ENCODE data around the gene CA9.
"Not testable (repeated sequence)": the region's sequence is repeated elsewhere in the genome, so short reads cannot be mapped to it uniquely, and the experiment has no call there.

The CA9 gene

DNA sequence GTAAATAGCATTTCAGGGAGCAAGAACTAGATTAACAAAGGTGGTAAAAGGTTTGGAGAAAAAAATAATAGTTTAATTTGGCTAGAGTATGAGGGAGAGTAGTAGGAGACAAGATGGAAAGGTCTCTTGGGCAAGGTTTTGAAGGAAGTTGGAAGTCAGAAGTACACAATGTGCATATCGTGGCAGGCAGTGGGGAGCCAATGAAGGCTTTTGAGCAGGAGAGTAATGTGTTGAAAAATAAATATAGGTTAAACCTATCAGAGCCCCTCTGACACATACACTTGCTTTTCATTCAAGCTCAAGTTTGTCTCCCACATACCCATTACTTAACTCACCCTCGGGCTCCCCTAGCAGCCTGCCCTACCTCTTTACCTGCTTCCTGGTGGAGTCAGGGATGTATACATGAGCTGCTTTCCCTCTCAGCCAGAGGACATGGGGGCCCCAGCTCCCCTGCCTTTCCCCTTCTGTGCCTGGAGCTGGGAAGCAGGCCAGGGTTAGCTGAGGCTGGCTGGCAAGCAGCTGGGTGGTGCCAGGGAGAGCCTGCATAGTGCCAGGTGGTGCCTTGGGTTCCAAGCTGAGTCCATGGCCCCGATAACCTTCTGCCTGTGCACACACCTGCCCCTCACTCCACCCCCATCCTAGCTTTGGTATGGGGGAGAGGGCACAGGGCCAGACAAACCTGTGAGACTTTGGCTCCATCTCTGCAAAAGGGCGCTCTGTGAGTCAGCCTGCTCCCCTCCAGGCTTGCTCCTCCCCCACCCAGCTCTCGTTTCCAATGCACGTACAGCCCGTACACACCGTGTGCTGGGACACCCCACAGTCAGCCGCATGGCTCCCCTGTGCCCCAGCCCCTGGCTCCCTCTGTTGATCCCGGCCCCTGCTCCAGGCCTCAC, at the start of gene CA9:
CA9 (plus strand) TSS at position 797 of the 893 bp plus-strand sequence; CDS start at position 829, 32 bp downstream.
- no peak for DNase-seq (ENCODE audit: low read depth in 2 of 2)

DNA sequence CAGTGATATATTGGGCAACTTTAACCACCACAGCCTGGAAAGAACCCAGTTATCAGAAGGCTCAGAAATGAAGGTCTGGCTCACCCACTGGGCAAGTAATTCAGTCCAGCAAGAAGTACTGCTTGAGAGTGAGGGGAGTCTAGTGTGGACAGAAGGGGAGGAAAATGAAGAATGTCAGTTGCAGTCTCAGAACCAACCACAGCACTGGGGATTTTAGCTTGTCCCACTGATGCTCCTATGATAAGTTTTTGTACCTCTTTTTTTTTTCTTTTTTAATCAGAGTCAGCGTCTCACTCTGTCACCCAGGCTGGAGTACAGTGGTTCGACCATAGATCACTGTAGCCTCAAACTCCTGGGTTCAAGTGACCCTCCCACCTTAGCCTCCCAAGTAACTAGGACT, 46.2 kb upstream of the CA9 start:
- no peak for DNase-seq (ENCODE audit: low read depth in 2 of 2)

DNA sequence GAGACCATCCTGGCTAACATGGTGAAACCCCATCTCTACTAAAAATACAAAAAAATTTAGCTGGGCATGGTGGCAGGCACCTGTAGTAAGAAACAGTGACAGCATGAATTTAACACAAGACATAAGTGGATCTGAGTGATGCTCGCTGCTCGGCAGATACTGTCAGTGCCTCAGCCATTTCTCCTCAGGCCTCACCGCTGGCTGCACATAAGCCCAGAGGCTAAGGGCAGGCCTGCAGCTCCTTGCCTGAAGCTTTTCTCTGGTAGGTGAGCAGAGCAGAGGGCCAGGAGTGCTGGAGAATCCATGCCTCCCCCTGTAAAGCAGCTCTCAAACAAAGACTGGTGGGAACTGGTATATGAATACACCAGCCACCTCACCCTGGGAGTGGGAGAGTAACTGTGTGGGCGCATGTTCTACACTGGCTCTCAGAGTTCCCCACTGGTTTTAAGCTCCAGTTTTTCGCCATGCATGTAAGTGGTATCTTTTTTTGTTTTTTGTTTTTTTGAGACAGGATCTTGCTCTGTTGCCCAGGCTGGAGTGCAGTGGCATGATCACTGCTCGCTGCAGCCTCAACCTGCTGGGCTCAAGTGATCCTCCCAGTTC, 45.2 kb upstream of the CA9 start:
- DNase-seq (ENCODE audit: low read depth in 2 of 2) = no peak

DNA sequence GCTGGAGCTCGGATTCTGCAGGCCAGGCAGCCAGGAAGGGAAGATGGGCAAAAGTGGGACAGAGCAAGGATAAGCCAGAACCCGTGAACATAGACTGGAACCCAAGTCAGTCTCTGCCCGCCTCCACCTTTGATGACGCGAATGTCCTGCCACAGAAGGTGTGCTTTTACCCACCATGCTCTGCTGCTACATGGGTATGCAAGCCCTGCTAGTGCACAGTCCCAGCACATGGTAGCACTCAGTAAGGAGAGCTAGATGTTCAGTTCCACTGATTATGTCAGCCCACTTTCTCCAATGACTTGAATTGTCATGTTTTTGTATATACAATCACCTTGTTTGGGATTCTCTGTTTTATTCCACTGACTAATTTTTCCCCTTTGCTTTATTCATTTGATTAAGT, 44.1 kb upstream of the CA9 start:
- no peak for DNase-seq (ENCODE audit: low read depth in 2 of 2)

DNA sequence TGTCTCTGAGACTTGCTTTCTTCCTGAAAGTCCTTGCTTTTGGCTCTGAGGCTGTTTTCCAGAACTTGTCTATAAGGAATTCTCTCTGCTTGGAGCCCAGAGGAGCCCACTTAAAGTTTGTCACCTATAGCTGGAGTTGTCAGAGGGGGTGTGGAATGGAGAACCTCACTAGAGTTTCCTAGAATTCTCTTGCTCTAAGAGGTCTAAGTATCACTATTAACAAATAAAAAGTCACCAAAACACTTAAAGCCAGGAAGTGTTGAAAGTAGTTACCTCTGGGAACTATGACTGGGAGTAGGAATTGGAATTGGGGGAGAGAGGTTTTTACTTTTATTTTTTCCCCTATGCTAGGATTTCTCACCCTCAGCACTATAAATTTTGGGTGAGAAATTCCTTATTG, 38.0 kb upstream of the CA9 start:
- no peak for DNase-seq (ENCODE audit: low read depth in 2 of 2)

DNA sequence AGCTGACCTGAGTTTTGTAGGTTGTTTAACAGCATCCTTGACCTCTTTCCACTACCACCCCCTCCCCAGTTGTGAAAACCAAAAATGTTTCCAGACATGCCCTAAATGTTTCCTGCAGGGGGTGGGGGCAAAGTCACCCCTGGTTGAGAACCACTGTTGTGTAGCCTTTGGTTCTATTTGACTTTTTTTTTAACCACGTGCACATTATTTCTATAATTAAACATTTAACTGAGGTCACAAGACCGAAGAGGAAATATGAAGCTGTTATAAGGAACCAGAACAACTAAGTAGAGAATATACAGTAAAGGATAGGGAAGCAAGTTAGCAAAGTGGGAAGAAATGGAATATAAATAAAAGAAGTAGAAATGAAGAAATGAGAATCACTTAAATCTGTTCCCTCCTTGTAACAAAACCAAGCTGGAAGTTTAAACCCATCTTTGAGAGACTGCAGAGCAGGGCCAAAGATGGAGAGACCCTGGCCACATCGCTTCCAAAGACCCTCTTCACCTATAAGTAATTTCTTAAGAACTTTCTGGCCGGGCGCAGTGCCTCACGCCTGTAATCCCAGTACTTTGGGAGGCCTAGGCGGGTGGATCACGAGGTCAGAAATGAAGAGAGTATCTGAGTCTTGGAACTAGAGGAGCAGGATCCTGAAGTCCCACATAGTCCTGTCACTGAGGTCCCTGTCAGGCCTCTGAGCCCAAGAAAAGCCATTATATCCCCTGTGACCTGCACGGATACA, 37.4 kb upstream of the CA9 start:
- DNase-seq (ENCODE audit: low read depth in 2 of 2) = no peak

DNA sequence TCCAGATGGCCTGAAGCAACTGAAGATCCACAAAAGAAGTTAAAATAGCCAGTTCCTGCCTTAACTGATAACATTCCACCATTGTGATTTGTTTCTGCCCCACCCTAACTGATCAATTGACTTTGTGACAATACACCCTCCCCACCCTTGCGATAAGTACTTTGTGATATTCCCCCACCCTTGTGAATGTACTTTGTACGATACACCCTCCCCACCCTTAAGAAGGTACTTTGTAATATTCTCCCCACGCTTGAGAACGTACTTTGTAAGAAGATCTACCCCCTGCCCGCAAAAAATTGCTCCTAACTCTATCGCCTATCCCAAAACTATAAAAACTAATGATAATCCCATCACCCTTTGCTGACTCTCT, 36.9 kb upstream of the CA9 start:
- DNase-seq (ENCODE audit: low read depth in 2 of 2) = not testable (repeated sequence)

DNA sequence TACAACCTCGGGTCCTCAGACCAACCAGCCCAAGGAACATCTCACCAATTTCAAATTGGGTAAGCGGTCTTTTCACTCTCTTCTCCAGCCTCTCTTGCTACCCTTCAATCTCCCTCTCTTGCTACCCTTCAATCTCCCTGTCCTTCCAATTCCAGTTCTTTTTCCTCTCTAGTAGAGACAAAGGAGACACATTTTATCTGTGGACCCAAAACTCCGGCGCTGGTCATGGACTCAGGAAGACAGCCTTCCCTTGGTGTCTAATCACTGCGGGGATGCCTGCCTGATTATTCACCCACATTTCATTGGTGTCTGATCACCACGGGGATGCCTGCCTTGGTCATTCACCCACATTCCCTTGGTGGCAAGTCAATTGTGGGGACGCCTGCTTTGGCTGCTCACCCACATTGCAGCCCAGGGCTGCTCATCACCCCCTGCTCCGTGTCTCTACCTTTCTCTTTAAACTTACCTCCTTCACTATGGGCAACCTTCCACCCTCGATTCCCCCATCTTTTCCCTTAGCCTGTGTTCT, 36.2 kb upstream of the CA9 start:
- DNase-seq (ENCODE audit: low read depth in 2 of 2) = not testable (repeated sequence)

DNA sequence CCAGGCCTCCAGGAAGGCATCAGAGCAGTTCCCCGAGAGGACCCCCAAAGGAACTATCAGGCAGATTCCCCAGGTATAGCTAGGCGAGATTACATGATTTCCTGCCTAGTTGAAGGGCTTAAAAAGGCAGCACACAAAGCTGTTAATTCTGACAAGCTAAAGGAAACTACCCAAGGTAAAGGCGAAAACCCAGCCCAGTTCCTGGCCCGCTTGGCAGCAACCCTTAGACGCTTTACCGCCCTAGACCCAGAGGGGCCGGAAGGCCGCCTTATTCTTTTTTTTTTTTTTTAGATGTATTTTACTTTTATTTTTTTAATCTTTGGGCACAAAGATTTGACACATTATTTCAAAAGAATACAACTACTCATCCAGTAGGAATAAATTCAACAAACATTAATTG, 35.0 kb upstream of the CA9 start:
- not testable (repeated sequence) for DNase-seq (ENCODE audit: low read depth in 2 of 2)

DNA sequence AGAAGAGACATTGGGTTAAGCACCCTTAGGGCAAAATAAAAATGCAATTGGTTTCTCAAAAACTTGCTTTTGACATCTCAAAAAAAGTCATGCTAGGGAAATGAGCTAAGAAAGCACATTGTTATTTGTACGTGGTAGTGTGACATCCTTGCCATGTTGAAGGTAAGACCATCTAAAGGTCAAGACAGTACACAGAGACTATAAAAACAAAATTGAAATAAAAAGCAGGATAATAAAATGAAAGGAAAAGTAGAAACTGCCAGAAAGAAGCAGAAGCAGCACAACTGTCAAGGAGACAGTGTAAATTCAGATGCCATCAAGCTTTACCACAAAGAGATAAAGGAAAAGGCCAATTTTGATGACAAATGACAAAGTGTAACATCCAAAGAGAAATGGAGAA, 34.5 kb upstream of the CA9 start:
- DNase-seq (ENCODE audit: low read depth in 2 of 2) = not testable (repeated sequence)

DNA sequence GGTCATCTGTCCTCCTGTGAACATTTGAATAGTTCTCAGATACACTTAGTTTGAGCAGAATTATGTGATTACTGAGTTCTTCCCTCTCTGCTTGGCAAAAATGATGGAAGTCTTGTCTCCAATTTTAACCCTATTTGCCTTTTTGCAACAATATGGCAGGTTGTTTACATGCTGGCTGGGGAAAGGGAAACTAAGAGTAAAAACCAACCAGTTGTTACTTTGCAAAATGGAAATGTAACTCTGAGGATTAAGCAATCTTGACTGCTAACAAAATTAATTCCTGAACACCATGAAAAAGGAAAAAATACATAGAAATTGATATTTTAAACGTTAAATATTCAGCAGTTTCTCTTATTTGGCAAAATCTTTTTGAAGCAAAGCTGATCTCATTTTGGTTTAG, 34.1 kb upstream of the CA9 start:
- DNase-seq (ENCODE audit: low read depth in 2 of 2) = no peak

DNA sequence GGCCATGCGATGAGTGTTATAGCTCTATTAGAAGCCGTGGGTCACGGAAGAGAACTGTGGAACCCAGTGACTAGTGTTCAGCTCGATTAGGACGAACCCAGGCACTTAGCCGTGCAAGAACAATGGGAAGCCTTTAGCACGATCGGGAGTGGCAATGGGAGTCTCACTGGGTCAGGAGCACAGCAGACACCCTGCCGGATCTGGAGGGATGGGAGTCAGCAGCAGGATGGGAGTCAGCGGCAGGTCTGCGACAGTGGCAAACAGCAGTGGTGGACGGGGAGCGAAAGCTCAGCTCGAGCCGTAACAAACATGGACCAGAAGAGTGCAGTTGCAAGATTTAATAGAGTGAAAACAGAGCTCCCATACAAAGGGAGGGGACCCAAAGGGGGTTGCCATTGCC, 33.3 kb upstream of the CA9 start:
- DNase-seq (ENCODE audit: low read depth in 2 of 2) = not testable (repeated sequence)

DNA sequence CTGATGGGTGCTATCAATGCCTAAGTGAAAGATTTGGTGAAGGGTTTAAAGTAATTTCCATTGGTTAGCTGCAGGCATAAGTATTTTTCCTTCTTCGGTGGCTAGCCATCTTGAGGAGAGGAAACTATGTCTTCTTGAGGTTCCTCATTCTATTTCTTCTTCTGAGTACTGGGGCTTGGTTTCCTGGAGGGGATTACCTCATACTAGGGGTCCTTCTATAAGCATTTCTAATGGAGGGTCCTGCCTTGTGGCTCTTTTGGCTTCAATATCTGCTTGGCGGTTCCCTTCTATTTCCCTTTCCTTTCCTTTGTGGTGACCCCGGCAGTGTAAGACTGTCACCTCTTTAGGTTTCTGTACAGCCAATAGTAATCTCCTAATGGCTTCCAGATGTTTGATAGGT, 32.2 kb upstream of the CA9 start:
- not testable (repeated sequence) for DNase-seq (ENCODE audit: low read depth in 2 of 2)

DNA sequence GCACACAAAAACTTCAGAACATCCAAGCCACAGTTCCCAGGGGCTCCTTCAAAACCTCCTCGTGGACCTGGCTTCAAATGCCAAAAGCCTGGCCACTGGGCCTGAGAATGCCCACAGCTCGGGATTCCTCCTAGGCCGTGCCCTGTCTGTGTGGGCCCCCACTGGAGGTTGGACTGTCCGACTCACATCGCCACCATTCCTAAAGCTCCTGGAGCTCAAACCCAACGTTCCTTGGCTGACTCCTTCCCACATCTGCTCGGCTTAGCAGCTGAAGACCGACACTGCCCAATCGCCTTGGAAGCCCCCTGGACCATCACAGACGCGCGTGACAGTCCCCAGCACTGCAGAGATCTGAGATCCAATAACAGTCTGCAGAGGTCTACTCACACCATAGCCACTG, 30.7 kb upstream of the CA9 start:
- no peak for DNase-seq (ENCODE audit: low read depth in 2 of 2)

DNA sequence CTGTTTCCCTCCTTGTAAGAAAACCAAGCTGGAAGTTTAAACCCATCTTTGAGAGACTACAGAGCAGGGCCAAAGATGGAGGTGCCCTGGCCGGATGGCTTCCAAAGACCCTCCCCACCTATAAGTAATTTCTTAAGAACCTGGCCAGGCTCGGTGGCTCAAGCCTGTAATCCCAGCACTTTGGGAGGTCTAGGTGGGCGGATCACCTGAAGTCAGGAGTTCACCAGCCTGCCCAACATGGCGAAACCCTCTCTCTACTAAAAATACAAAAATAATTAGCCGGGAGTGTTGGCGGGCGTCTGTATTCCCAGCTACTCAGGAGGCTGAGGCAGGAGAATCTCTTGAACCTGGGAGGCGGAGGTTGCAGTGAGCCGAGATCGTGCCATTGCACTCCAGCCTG, 28.0 kb upstream of the CA9 start:
- not testable (repeated sequence) for DNase-seq (ENCODE audit: low read depth in 2 of 2)

DNA sequence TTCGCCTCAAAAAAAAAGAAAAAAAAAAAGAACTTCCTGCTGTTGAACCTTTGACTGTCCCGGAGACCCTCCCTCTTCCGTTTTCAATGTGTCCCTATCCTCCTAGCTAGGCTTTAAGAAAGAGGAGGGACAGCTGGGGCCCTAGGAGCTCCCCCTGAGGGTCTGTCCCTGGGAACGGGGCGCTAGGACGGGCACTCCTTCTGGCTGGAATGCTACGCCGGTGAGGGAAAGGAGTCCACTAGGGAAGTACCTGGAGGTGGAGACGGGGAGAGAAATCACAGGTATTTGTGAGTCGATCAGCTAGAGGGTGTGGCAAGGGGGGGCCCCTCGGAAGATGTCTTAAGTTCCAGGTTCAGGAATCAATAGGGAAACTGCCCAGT, 27.6 kb upstream of the CA9 start:
- DNase-seq (ENCODE audit: low read depth in 2 of 2) = no peak

DNA sequence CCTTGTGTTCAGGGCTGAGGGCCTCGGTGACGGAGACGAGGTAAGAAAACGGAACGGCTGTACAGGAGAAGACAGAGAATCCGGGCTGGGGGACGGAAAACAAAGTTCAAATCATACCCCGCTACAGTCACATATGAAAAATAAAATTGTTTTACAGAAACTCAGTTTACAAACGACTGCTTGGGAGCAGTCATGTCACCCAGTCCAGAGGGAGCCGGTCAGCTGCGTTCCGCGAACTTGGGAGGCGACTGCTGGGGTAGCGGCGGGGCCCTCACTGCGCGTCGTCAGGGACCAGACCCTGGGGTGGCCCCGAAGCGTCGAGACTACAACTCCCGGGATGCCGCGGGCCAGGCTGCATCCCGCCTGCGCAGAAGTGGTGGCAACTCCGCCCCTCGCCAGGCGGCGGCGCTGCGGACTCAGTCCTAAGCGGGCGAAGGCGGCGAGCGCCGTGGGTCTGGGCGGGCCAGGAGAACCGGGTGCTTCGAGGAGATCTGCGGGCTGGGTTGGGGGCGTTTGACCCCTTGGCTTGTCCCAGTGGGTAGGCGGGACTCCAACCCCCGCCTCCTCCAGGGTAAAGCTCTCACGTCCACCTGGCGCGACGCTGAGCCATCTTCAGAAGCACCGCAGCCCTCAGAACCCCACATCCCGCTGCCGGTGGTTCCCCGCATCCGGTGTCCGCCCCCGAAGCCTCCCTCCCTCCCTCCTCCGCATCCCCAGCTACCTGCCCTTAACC, 27.0 kb upstream of the CA9 start:
- DNase-seq (ENCODE audit: low read depth in 2 of 2) = peak; percentile 86 to 89

DNA sequence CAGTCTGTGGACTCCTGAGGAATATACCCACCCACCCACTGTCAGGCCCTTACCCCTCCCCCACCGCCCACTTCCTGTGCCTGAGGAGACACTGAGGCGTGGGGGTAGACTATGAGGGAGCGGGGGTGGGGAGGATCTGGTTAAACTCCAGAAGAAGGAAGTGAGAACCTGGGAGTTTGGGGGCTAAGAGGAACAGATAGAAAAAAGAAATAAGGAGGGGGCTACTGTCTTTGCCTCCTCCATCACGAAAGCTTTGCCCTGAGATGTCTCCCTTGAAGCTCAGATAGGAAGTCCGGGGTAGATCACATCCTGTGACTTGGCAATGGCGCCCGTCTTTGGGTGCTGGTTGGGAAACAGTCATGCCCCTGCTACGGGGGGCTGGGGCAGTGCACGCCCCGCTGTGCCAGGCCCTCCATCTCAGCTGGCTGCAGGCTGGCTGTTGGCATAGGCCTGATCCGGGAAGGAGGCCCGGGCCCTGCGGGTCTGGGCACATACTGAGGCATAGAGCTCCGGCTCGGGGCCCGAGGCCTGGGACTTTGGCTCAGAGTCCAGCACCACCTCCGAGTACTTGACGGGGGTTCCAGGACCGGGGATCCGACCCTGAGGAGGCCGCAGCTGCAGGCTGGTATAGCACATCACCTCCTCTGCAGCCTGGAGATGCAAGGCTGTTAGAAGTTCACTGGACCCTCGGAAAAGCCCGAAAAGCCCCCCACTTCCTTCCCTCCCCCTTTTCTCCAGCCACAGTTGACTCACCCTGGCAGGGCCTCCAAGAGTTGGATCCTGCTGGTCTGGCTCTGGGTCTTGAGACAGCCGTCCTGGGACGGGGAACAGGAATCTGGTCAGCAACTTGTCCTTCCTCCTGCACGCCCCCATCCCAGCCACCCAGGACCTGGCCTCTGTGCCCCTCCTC, 24.0 kb upstream of the CA9 start:
- peak in 1 of 2 donors; percentile 40 for DNase-seq (ENCODE audit: low read depth in 2 of 2)

DNA sequence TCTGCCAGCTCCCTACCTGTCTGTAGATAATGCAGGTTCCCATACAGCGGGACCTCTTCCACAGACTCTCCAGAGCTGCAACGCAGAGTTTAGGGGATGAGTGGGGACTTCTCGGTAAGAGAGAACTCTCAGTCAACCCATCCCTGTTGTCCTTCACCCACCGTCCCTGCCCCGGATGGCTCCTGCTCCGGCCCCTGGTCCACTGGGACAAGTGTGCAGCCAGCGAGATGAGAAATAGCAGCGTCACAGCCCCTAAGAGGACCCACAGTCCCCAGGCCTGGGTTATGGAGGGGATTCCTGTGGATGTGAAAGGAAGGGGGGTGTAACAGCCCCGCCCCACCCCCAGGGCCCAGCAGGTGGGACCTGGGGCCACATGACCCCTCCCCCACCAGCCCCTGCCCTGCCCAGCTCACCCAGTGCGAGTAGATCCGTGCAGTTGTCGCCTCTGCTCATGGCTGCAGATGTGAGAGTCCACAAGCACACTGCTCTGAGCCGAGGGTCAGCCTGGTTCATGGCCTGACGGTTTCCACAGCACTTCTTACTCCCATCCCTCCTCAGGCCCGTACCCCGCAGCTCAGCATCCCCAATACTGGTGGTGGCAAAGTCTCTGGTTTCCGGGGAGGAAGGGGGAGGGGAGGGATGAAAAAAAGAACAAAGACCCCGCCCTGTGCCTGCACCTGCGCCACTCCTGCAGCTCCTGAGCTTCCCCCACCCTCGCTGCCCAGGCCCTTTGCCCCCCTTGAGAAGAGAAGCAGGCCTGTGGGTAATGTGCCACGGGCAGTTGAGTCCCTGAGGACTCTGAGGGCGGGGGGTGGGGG, 23.2 kb upstream of the CA9 start, which contains the start of gene SIT1:
SIT1 (minus strand) TSS at position 591 of the 818 bp plus-strand sequence; CDS start at position 513, 78 bp downstream.
- DNase-seq (ENCODE audit: low read depth in 2 of 2) = no peak

All from stimulated activated CD4-positive, alpha-beta T cell treated with anti-CD3 and anti-CD28 coated beads, Interleukin-1b, Interleukin-23, amount 100 ng/mL, for 4 hours (primary cell).